Panc1 (cell line): ENCODE measurements around the gene LDLRAP1.

ENCODE experiments used
- POLR2AphosphoS5 ChIP-seq: IDR thresholded peaks from 2 replicates; pipeline ENCODE4 v1.6.1; 2012; ENCODE audit warnings: mild to moderate bottlenecking, low read depth, low read length, moderate library complexity
- REST ChIP-seq, 2 experiments: IDR thresholded peaks; 2 replicates each; pipeline ENCODE4 v1.6.1; 2011 to 2012; ENCODE audit warnings: low read depth in 2 of 2, control low read depth in 1 of 2, low read length in 1 of 2, mild to moderate bottlenecking in 1 of 2, moderate library complexity in 1 of 2; ENCODE audit not compliant: insufficient read depth in 1 of 2
- SIN3A ChIP-seq: IDR thresholded peaks from 2 replicates; pipeline ENCODE4 v1.6.1; 2012; ENCODE audit warnings: low read depth, mild to moderate bottlenecking, low read length, moderate library complexity, borderline replicate concordance; ENCODE audit not compliant: insufficient read depth
- TCF7L2 ChIP-seq: IDR thresholded peaks from 2 replicates; pipeline ENCODE4 v1.6.1; 2011; ENCODE audit warnings: mild to moderate bottlenecking, low read depth, low read length, inconsistent platforms
- TF ChIP-seq, protein P1 (sequence below): fragments of 450-650 bp; IDR thresholded peaks from 2 replicates; pipeline ENCODE4 v1.5.1; 2017; ENCODE audit warnings: mild to moderate bottlenecking

GRCh38 chr1:25501235-25502058, 42.0 kb upstream of the LDLRAP1 start:
- TF ChIP-seq, protein P1, sequence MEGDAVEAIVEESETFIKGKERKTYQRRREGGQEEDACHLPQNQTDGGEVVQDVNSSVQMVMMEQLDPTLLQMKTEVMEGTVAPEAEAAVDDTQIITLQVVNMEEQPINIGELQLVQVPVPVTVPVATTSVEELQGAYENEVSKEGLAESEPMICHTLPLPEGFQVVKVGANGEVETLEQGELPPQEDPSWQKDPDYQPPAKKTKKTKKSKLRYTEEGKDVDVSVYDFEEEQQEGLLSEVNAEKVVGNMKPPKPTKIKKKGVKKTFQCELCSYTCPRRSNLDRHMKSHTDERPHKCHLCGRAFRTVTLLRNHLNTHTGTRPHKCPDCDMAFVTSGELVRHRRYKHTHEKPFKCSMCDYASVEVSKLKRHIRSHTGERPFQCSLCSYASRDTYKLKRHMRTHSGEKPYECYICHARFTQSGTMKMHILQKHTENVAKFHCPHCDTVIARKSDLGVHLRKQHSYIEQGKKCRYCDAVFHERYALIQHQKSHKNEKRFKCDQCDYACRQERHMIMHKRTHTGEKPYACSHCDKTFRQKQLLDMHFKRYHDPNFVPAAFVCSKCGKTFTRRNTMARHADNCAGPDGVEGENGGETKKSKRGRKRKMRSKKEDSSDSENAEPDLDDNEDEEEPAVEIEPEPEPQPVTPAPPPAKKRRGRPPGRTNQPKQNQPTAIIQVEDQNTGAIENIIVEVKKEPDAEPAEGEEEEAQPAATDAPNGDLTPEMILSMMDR, result peak; percentile 45
- no peak for TF ChIP-seq POLR2AphosphoS5
- no peak for TF ChIP-seq REST (IDR thresholded peaks at IDR 0.05; ENCODE audit: insufficient read depth in 1 of 2, low read depth in 2 of 2, low read length in 1 of 2)
- TF ChIP-seq SIN3A, result no peak
- TF ChIP-seq TCF7L2, result no peak
